Suprapubic skin (tissue), 4 donors: Measurements from ENCODE around the gene MRPS26. TPM values are rescaled to one million over a fixed set of nuclear protein-coding genes. Genes with fewer than 3 reads are reported as not detected.
"Not testable (repeated sequence)": the region's sequence is repeated elsewhere in the genome, so short reads cannot be mapped to it uniquely, and the experiment has no call there.

Experiments
- DNase-seq, 2 donors: peaks; one replicate each; pipeline ENCODE4 v3.0.0-alpha.2; 2019; ENCODE audit warnings: low spot score in 2 of 2
- H3K27ac ChIP-seq: fragments of 200-600 bp; sonication (generic); one replicate; pipeline ENCODE4 v1.5.1; 2019
- H3K27me3 ChIP-seq: fragments of 200-600 bp; sonication (generic); one replicate; pipeline ENCODE4 v1.5.1; 2019
- H3K36me3 ChIP-seq: fragments of 200-600 bp; sonication (generic); one replicate; pipeline ENCODE4 v1.5.1; 2019
- H3K4me1 ChIP-seq: fragments of 200-600 bp; sonication (generic); one replicate; pipeline ENCODE4 v1.5.1; 2019
- H3K4me3 ChIP-seq: fragments of 200-600 bp; sonication (generic); one replicate; pipeline ENCODE4 v1.5.1; 2019; ENCODE audit warnings: mild to moderate bottlenecking
- H3K9me3 ChIP-seq: fragments of 200-600 bp; sonication (generic); one replicate; pipeline ENCODE4 v1.5.1; 2019
- EP300 ChIP-seq: sonication (generic); formaldehyde crosslinking; IDR thresholded peaks from one replicate; pipeline ENCODE4 v1.6.1; 2017; ENCODE audit warnings: antibody characterized with exemption
- POLR2A ChIP-seq, 2 donors: fragments of 450-650 bp; IDR thresholded peaks; one replicate each; pipeline ENCODE4 v1.6.1; 2017; ENCODE audit warnings: antibody characterized with exemption in 2 of 2, mild to moderate bottlenecking in 2 of 2, moderate library complexity in 2 of 2
- POLR2AphosphoS5 ChIP-seq, 3 donors: sonication (generic); formaldehyde crosslinking; IDR thresholded peaks; one replicate each; pipeline ENCODE4 v1.6.1; 2017; ENCODE audit warnings: antibody characterized with exemption in 3 of 3
- WGBS: methylation state at CpG from one replicate; pipeline ENCODE4 v1.1.5; 2018; 5-methylcytosine and 5-hydroxymethylcytosine counted together
- total RNA-seq, 4 donors: library from RNA; depleted of rRNA; stranded (reverse); fragments of >200 nt; gene quantifications; one replicate each; pipeline ENCODE4 v1.1.0, GENCODE V29; 2016
- TF ChIP-seq, protein P1 (sequence below), 2 donors: fragments of 200-600 bp in 1 of 2; fragments of 450-650 bp in 1 of 2; sonication (generic) in 1 of 2; IDR thresholded peaks; one replicate each; pipeline ENCODE4 v1.5.1; 2016 to 2019; ENCODE audit warnings: antibody characterized with exemption in 2 of 2, mild to moderate bottlenecking in 1 of 2, moderate library complexity in 1 of 2

Gene MRPS26
- total RNA-seq, 4 donors from 2014 or later: 38.5 to 59.4 (median 53.7) TPM

DNA sequence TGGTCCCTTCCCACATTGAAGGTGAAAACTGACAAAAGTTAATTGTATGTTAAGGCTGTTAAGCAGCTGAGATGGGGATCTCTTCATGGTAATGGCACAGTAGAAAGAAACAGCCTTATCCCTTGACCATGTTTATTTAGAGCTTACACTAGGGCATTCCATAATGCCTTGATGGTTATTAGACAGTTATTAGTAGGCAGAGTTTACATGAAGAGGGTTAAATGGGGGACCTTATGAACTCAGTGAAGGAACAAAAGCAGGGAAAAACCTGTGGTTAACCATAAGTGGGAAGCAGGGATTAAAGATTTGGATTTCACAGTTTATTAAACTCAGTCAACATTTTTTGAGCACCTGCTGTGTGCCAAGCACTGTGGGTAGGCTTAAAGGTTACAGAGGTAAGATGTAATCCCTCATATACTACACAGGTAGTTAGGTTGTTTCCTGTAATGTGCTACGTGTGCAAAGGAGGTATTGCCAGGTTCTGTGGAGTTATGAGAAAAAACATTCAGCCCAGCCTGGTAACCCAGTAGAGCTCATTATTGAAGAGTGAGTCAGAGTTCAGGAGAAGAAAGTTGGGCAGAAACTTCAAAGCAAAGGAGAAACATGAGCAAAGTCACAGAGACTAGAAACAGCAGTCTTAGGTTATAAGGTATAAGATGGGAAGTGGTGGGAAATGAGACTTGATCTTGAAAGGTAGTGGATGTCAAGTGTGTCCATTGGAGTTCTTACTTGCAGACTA is 34.7 kb upstream of the MRPS26 start:
- H3K27me3 ChIP-seq: no peaks in the 10 kb centered on the region
- DNase-seq: no peak
- WGBS: 79% methylated on average over 1 of the region's 1 CpG
- TF ChIP-seq, protein P1, sequence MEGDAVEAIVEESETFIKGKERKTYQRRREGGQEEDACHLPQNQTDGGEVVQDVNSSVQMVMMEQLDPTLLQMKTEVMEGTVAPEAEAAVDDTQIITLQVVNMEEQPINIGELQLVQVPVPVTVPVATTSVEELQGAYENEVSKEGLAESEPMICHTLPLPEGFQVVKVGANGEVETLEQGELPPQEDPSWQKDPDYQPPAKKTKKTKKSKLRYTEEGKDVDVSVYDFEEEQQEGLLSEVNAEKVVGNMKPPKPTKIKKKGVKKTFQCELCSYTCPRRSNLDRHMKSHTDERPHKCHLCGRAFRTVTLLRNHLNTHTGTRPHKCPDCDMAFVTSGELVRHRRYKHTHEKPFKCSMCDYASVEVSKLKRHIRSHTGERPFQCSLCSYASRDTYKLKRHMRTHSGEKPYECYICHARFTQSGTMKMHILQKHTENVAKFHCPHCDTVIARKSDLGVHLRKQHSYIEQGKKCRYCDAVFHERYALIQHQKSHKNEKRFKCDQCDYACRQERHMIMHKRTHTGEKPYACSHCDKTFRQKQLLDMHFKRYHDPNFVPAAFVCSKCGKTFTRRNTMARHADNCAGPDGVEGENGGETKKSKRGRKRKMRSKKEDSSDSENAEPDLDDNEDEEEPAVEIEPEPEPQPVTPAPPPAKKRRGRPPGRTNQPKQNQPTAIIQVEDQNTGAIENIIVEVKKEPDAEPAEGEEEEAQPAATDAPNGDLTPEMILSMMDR (IDR thresholded peaks at IDR 0.05): no peak
- no peak for TF ChIP-seq EP300
- TF ChIP-seq POLR2AphosphoS5 (IDR thresholded peaks at IDR 0.05): no peak
- TF ChIP-seq POLR2A (IDR thresholded peaks at IDR 0.05): no peak
- no peak overlapping the region for H3K27ac ChIP-seq
- no peaks in the 10 kb centered on the region for H3K9me3 ChIP-seq
- peaks cover 65% of the 10 kb centered on the region for H3K36me3 ChIP-seq
- H3K4me3 ChIP-seq: no peak overlapping the region
- H3K4me1 ChIP-seq: no peaks in the 10 kb centered on the region

DNA sequence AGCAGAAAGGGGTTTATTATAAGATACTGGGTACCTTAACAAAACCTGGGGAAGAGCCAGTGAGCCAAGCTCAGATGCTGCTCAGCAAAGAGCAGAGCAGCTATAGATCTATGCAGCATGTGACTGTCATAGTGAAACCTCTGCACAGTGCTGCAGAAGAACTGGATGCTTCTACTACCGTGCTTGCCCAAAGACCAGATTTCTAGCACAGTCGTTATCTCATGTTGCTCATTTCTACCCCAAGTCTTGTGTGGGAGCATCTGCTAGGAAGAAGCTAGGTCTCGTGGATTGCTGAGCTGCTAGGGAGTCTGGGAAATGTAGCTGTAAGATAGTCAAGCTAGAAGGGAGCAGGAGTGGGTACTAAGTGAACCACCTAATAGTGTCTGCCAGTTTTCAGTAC is 34.1 kb upstream of the MRPS26 start:
- Histone ChIP-seq H3K27ac (no peak overlapping the region), H3K36me3 (peaks cover 65% of the 10 kb centered on the region), H3K9me3 (no peaks in the 10 kb centered on the region), H3K4me1 (no peaks in the 10 kb centered on the region), H3K27me3 (no peaks in the 10 kb centered on the region), H3K4me3 (no peak overlapping the region)
- 91% methylated on average over 3 of the region's 3 CpGs for WGBS
- TF ChIP-seq, protein P1 (IDR thresholded peaks at IDR 0.05): no peak
- TF ChIP-seq EP300: no peak
- TF ChIP-seq POLR2AphosphoS5 (IDR thresholded peaks at IDR 0.05): no peak
- no peak for TF ChIP-seq POLR2A (IDR thresholded peaks at IDR 0.05)
- no peak for DNase-seq

DNA sequence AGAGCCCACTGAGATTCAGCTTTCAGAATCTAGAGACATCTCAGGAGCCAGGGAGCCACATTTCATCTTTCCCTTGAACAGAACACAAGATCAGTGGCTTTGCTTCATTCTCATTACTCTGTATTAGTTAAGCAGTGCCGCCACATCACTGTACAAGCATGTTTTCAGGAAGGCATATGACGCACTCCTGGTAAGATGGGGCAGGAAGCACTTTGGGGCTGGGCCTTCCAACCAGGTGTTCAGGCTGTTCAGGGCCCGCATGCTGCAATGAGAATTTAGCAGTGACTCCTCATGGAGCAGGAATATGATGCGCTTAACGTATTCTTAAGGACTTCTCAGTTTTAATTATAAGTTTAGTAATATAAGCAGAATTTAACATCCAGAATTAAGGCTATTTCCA is 32.1 kb upstream of the MRPS26 start:
- no peaks in the 10 kb centered on the region for H3K4me1 ChIP-seq
- H3K9me3 ChIP-seq: no peaks in the 10 kb centered on the region
- H3K27ac ChIP-seq: no peak overlapping the region
- H3K36me3 ChIP-seq: peaks cover 55% of the 10 kb centered on the region
- no peaks in the 10 kb centered on the region for H3K27me3 ChIP-seq
- DNase-seq: no peak
- WGBS: 97% methylated on average over 5 of the region's 5 CpGs
- no peak overlapping the region for H3K4me3 ChIP-seq
- TF ChIP-seq, protein P1 (IDR thresholded peaks at IDR 0.05): no peak
- TF ChIP-seq POLR2A (IDR thresholded peaks at IDR 0.05) (no peak), EP300 (no peak), POLR2AphosphoS5 (IDR thresholded peaks at IDR 0.05) (no peak)

DNA sequence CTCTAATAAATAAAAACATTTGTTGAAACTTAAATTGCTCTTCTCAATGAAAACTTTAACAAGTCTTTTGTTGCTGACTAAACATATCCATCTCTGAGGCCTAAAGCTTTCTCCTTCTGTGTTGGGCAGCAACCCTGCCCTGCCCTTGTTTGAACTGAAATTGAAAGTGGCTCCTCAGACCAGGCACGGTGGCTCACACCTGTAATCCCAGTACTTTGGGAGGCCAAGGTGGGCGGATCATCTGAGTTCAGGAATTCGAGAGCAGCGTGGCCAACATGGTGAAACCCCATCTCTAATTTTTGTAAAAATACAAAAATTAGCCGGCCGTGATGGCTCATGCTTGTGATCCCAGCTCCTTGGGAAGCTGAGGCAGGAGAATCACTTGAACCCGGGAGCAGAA is 31.7 kb upstream of the MRPS26 start:
- peaks cover 51% of the 10 kb centered on the region for H3K36me3 ChIP-seq
- H3K9me3 ChIP-seq: no peaks in the 10 kb centered on the region
- H3K4me3 ChIP-seq: no peak overlapping the region
- H3K27me3 ChIP-seq: no peaks in the 10 kb centered on the region
- H3K27ac ChIP-seq: no peak overlapping the region
- TF ChIP-seq POLR2AphosphoS5 (IDR thresholded peaks at IDR 0.05) (no peak), EP300 (no peak), POLR2A (IDR thresholded peaks at IDR 0.05) (no peak)
- TF ChIP-seq, protein P1 (IDR thresholded peaks at IDR 0.05): no peak
- no peaks in the 10 kb centered on the region for H3K4me1 ChIP-seq
- 100% methylated on average over 7 of the region's 7 CpGs for WGBS
- DNase-seq: no peak

DNA sequence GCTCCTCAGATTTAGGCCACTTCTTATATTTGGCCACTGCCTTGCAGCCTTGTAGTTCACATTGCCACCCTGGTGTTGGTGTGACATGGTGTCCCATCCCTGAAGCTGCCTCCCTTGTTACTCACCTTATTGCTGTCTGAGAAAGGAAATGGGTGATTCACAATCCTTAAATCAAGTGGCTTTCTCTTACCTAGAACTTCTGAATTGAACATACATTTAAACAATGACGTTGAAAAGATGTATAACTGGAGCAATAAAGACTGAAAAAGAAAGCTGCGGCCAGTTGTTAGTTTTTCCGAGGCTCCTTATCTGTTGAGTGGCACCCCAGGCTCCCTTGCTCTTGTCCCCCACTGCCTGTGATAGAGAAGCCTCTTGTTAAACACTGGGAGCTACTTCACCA is 31.2 kb upstream of the MRPS26 start:
- H3K27ac ChIP-seq: no peak overlapping the region
- peaks cover 47% of the 10 kb centered on the region for H3K36me3 ChIP-seq
- no peak for DNase-seq
- no peak overlapping the region for H3K4me3 ChIP-seq
- no peaks in the 10 kb centered on the region for H3K27me3 ChIP-seq
- H3K9me3 ChIP-seq: no peaks in the 10 kb centered on the region
- H3K4me1 ChIP-seq: no peaks in the 10 kb centered on the region
- 88% methylated on average over 3 of the region's 3 CpGs for WGBS
- no peak for TF ChIP-seq POLR2A (IDR thresholded peaks at IDR 0.05)
- TF ChIP-seq POLR2AphosphoS5 (IDR thresholded peaks at IDR 0.05): no peak
- no peak for TF ChIP-seq EP300
- TF ChIP-seq, protein P1 (IDR thresholded peaks at IDR 0.05): no peak

DNA sequence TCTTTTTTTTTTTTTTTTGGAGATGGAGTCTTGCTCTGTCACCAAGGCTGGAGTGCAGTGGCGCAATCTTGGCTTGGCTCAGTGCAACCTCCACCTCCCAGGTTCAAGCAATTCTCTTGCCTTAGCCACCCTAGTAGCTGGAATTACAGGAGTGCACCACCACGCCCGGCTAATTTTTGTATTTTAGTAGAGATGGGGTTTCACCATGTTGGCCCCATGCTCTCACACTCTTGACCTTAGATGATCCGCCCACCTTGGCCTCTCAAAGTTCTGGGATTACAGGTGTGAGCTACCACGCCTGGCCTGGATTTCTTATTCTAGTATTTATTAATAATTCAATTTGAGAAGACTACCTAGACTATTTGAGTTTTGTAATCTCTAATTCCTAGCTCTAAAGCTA is 30.6 kb upstream of the MRPS26 start:
- not testable (repeated sequence) for H3K4me1 ChIP-seq

More for the DNA sequence above, 30.6 kb upstream of the MRPS26 start:
- H3K9me3 ChIP-seq, H3K27me3 ChIP-seq, DNase-seq, H3K27ac ChIP-seq, H3K4me3 ChIP-seq: not testable (repeated sequence)
- H3K36me3 ChIP-seq: peaks cover 43% of the 10 kb centered on the region
- WGBS: 90% methylated on average over 5 of the region's 5 CpGs
